Neural cell (in vitro differentiated cells): Measurements from ENCODE around the gene FBN1.

Experiments
- CTCF ChIP-seq: fragments of 450-650 bp; IDR thresholded peaks from 2 replicates; pipeline ENCODE4 v1.5.1; 2014; ENCODE audit warnings: antibody characterized with exemption, mild to moderate bottlenecking, moderate library complexity; ENCODE audit not compliant: poor library complexity, severe bottlenecking
- EP300 ChIP-seq: fragments of 450-650 bp; conservative IDR thresholded peaks from 2 replicates; pipeline ENCODE4 v1.6.1; 2014; ENCODE audit warnings: antibody characterized with exemption, mild to moderate bottlenecking, moderate library complexity; ENCODE audit not compliant: poor library complexity, severe bottlenecking
- EZH2 ChIP-seq: fragments of 200-600, 300-800 bp; shearing (Covaris generic), sonication (generic); IDR thresholded peaks from 2 replicates; pipeline ENCODE4 v1.6.1; 2014; ENCODE audit warnings: antibody characterized with exemption, low read length, borderline replicate concordance, mild to moderate bottlenecking; ENCODE audit not compliant: insufficient read depth, poor library complexity, severe bottlenecking
- POLR2AphosphoS5 ChIP-seq: IDR thresholded peaks from 2 replicates; pipeline ENCODE4 v1.6.1; 2012
- RAD21 ChIP-seq: fragments of 450-650 bp; conservative IDR thresholded peaks from 2 replicates; pipeline ENCODE4 v1.6.1; 2014; ENCODE audit warnings: antibody characterized with exemption, mild to moderate bottlenecking, moderate library complexity
- SMC3 ChIP-seq: fragments of 450-650 bp; conservative IDR thresholded peaks from 2 replicates; pipeline ENCODE4 v1.6.1; 2014; ENCODE audit warnings: antibody characterized with exemption, mild to moderate bottlenecking, moderate library complexity; ENCODE audit not compliant: poor library complexity
- TAF1 ChIP-seq: IDR thresholded peaks from 2 replicates; pipeline ENCODE4 v1.6.1; 2012; ENCODE audit warnings: low read depth
- TF ChIP-seq, protein P1 (sequence below): IDR thresholded peaks from 2 replicates; pipeline ENCODE4 v1.6.1; 2012; ENCODE audit warnings: borderline replicate concordance

DNA sequence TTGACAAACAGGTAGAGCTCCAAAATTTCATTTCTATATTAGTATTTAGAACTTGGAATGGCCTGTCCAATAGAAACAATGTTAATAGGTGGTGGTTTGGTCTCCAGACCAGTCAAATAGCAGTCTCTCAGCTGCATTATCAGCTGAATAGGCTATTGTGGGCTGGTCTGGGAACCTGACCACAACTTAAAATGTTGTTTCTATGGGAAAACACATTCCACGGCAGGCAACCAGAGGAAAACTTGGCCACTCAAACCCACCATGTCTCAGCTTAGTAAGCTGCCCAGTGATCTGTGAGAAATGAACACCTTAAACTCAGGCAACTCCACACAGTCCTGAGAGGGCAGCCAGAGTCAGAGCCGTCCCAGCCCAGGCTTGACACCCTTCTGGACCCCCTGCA, 20.4 kb downstream of the FBN1 start:
- TF ChIP-seq CTCF (no peak), EP300 (no peak), RAD21 (no peak), POLR2AphosphoS5 (no peak), EZH2 (no peak), SMC3 (no peak), TAF1 (no peak)
- TF ChIP-seq, protein P1, sequence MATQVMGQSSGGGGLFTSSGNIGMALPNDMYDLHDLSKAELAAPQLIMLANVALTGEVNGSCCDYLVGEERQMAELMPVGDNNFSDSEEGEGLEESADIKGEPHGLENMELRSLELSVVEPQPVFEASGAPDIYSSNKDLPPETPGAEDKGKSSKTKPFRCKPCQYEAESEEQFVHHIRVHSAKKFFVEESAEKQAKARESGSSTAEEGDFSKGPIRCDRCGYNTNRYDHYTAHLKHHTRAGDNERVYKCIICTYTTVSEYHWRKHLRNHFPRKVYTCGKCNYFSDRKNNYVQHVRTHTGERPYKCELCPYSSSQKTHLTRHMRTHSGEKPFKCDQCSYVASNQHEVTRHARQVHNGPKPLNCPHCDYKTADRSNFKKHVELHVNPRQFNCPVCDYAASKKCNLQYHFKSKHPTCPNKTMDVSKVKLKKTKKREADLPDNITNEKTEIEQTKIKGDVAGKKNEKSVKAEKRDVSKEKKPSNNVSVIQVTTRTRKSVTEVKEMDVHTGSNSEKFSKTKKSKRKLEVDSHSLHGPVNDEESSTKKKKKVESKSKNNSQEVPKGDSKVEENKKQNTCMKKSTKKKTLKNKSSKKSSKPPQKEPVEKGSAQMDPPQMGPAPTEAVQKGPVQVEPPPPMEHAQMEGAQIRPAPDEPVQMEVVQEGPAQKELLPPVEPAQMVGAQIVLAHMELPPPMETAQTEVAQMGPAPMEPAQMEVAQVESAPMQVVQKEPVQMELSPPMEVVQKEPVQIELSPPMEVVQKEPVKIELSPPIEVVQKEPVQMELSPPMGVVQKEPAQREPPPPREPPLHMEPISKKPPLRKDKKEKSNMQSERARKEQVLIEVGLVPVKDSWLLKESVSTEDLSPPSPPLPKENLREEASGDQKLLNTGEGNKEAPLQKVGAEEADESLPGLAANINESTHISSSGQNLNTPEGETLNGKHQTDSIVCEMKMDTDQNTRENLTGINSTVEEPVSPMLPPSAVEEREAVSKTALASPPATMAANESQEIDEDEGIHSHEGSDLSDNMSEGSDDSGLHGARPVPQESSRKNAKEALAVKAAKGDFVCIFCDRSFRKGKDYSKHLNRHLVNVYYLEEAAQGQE = no peak
